HepG2 (cell line): ENCODE data around the gene HCN4. TPM values are rescaled to one million over a fixed set of nuclear protein-coding genes. Genes with fewer than 3 reads are reported as not detected.

ENCODE experiments used
- CBX1 ChIP-seq: IDR thresholded peaks from one replicate; pipeline ENCODE4 v1.6.1; 2016; ENCODE audit warnings: antibody characterized with exemption, low read depth
- CREB3 ChIP-seq: sonication (generic); formaldehyde crosslinking; IDR thresholded peaks from 2 replicates; pipeline ENCODE4 v1.5.0; 2020; ENCODE audit warnings: missing genetic modification reagents
- HNF1A ChIP-seq, 2 experiments: sonication (generic) in 1 of 2; formaldehyde crosslinking in 1 of 2; IDR thresholded peaks; 2 replicates each; pipeline versions ENCODE4 v1.4.0 to v1.6.1; 2016 to 2020; ENCODE audit warnings: borderline replicate concordance in 1 of 2, low read depth in 1 of 2, mild to moderate bottlenecking in 1 of 2, missing genetic modification reagents in 1 of 2
- MTERF4 ChIP-seq: sonication (generic); formaldehyde crosslinking; IDR thresholded peaks from 2 replicates; pipeline ENCODE4 v1.8.0; 2023; ENCODE audit warnings: mild to moderate bottlenecking, missing genetic modification reagents
- NFIB ChIP-seq: sonication (generic); formaldehyde crosslinking; IDR thresholded peaks from 2 replicates; pipeline ENCODE4 v1.9.0; 2021; ENCODE audit warnings: missing genetic modification reagents, mild to moderate bottlenecking, borderline replicate concordance
- NR3C1 ChIP-seq: sonication (generic); formaldehyde crosslinking; IDR thresholded peaks from 2 replicates; pipeline ENCODE4 v1.4.0; 2020; ENCODE audit warnings: missing genetic modification reagents
- REST ChIP-seq, 2 experiments: IDR thresholded peaks; 2 replicates each; pipeline ENCODE4 v1.6.1; 2011 to 2012; ENCODE audit warnings: low read length in 2 of 2, borderline replicate concordance in 1 of 2, low read depth in 1 of 2, mild to moderate bottlenecking in 1 of 2, moderate library complexity in 1 of 2
- THAP8 ChIP-seq: sonication (generic); formaldehyde crosslinking; IDR thresholded peaks from 2 replicates; pipeline ENCODE4 v1.5.1; 2020; ENCODE audit warnings: missing genetic modification reagents, mild to moderate bottlenecking, borderline replicate concordance
- ZC3H13 ChIP-seq: sonication (generic); formaldehyde crosslinking; IDR thresholded peaks from 2 replicates; pipeline ENCODE4 v1.8.1; 2023; ENCODE audit warnings: mild to moderate bottlenecking, missing genetic modification reagents, moderate library complexity
- ZNF20 ChIP-seq: sonication (generic); formaldehyde crosslinking; IDR thresholded peaks from 2 replicates; pipeline ENCODE4 v1.4.0; 2020; ENCODE audit warnings: mild to moderate bottlenecking, moderate library complexity, missing genetic modification reagents
- ZNF280D ChIP-seq: sonication (generic); formaldehyde crosslinking; IDR thresholded peaks from 2 replicates; pipeline ENCODE4 v1.5.1; 2020; ENCODE audit warnings: mild to moderate bottlenecking, missing genetic modification reagents
- polyA plus RNA-seq, 8 experiments: library from polyadenylated mRNA; depleted of rRNA in 3 of 8; stranded (reverse) in 7 of 8; unstranded in 1 of 8; fragments of >200 nt; fragmentation: Illumina TruSeq in 4 of 8; extraction: Trizol in 4 of 8; gene quantifications; 2 replicates each; pipeline versions ENCODE4 v1.2.1 to v1.2.3, GENCODE V29; 2011 to 2016; ENCODE audit warnings: low read depth in 4 of 8, missing spikeins in 1 of 8, mixed read lengths in 1 of 8; ENCODE audit not compliant: insufficient read depth in 1 of 8
- total RNA-seq, 5 experiments: library from RNA; depleted of rRNA; stranded (reverse); fragments of >200 nt; fragmentation: Illumina TruSeq; extraction: Trizol; gene quantifications; 2 replicates each; pipeline ENCODE4 v1.2.3, GENCODE V29; 2016; ENCODE audit warnings: low read depth in 1 of 5

Gene HCN4
- total and polyA plus RNA-seq, 2 of the 13 experiments (the other 11 are each of a cell fraction or from before 2014, with no cell fraction given), result not detected

GRCh38 chr15:73341886-73342600 lies 26.7 kb downstream of the HCN4 start (continued):
- TF ChIP-seq REST (IDR thresholded peaks at IDR 0.05; ENCODE audit: borderline replicate concordance in 1 of 2, low read depth in 1 of 2, low read length in 2 of 2) (no peak), NR3C1 (CRISPR knock-in tag) (no peak), CREB3 (no peak), ZC3H13 (CRISPR knock-in tag) (no peak), HNF1A (IDR thresholded peaks at IDR 0.05; ENCODE audit: low read depth) (no peak), HNF1A (CRISPR knock-in tag; IDR thresholded peaks at IDR 0.05; ENCODE audit: borderline replicate concordance) (no peak), NFIB (CRISPR knock-in tag) (no peak), ZNF20 (no peak), CBX1 (no peak), MTERF4 (CRISPR knock-in tag) (no peak), ZNF280D (CRISPR knock-in tag) (no peak), THAP8 (CRISPR knock-in tag) (no peak)
- TF ChIP-seq, all 625 proteins: peak for 0
